H9 (cell line): ENCODE results near the gene ENTREP3. TPM values are rescaled to one million over a fixed set of nuclear protein-coding genes. Genes with fewer than 3 reads are reported as not detected.

Experiments used
- DNase-seq: peaks from one replicate; pipeline ENCODE4 v3.0.0-alpha.2; 2017
- H2AFZ ChIP-seq: one replicate; pipeline ENCODE4 v1.6.1; 2013; ENCODE audit warnings: mild to moderate bottlenecking, low read length, control low read depth, moderate library complexity
- H2AK5ac ChIP-seq: 2 replicates; pipeline ENCODE4 v1.6.1; 2013; ENCODE audit warnings: low read length, control low read depth, mixed read lengths; ENCODE audit not compliant: insufficient read length
- H2BK120ac ChIP-seq: one replicate; pipeline ENCODE4 v1.6.1; 2013; ENCODE audit warnings: low read depth, mild to moderate bottlenecking, low read length, control low read depth, inconsistent platforms; ENCODE audit not compliant: poor library complexity, severe bottlenecking
- H2BK12ac ChIP-seq: 2 replicates; pipeline ENCODE4 v1.6.1; 2013; ENCODE audit warnings: low read length, control low read depth, mixed read lengths, low read depth; ENCODE audit not compliant: insufficient read length
- H2BK15ac ChIP-seq: 2 replicates; pipeline ENCODE4 v1.6.1; 2013; ENCODE audit warnings: low read depth, low read length, control low read depth
- H2BK20ac ChIP-seq: one replicate; pipeline ENCODE4 v1.6.1; 2013; ENCODE audit warnings: low read depth, mild to moderate bottlenecking, low read length, control low read depth, inconsistent platforms; ENCODE audit not compliant: poor library complexity, severe bottlenecking
- H2BK5ac ChIP-seq: 2 replicates; pipeline ENCODE4 v1.6.1; 2013; ENCODE audit warnings: low read length, control low read depth, mixed read lengths; ENCODE audit not compliant: insufficient read length
- H3K14ac ChIP-seq: 2 replicates; pipeline ENCODE4 v1.6.1; 2013; ENCODE audit warnings: low read length, control low read depth; ENCODE audit not compliant: insufficient read depth
- H3K18ac ChIP-seq: 2 replicates; pipeline ENCODE4 v1.6.1; 2013; ENCODE audit warnings: low read depth, mild to moderate bottlenecking, mixed read lengths, low read length, control low read depth; ENCODE audit not compliant: insufficient read length
- H3K23ac ChIP-seq: 2 replicates; pipeline ENCODE4 v1.6.1; 2013; ENCODE audit warnings: low read length, control low read depth, mixed read lengths, low read depth; ENCODE audit not compliant: insufficient read length
- H3K23me2 ChIP-seq: 2 replicates; pipeline ENCODE4 v1.6.1; 2013; ENCODE audit warnings: low read depth, mild to moderate bottlenecking, mixed read lengths, low read length, control low read depth; ENCODE audit not compliant: insufficient read length, poor library complexity, severe bottlenecking
- H3K27ac ChIP-seq: 2 replicates; pipeline ENCODE4 v1.5.1; 2013; ENCODE audit warnings: low read length, control low read depth, mixed read lengths, low read depth; ENCODE audit not compliant: insufficient read length
- H3K27me3 ChIP-seq: 2 replicates; pipeline ENCODE4 v1.6.1; 2013; ENCODE audit warnings: low read length, control low read depth, inconsistent platforms; ENCODE audit not compliant: insufficient read depth
- H3K4ac ChIP-seq: 2 replicates; pipeline ENCODE4 v1.6.1; 2013; ENCODE audit warnings: low read depth, mild to moderate bottlenecking, control low read depth, inconsistent platforms, low read length, moderate library complexity
- H3K4me1 ChIP-seq: 2 replicates; pipeline ENCODE4 v1.6.1; 2013; ENCODE audit warnings: low read length, control low read depth, inconsistent platforms; ENCODE audit not compliant: insufficient read depth
- H3K4me2 ChIP-seq: 2 replicates; pipeline ENCODE4 v1.6.1; 2013; ENCODE audit warnings: low read length, control low read depth, mixed read lengths; ENCODE audit not compliant: insufficient read length, insufficient read depth
- H3K56ac ChIP-seq: 2 replicates; pipeline ENCODE4 v1.6.1; 2013; ENCODE audit warnings: low read depth, mild to moderate bottlenecking, mixed read lengths, low read length, control low read depth; ENCODE audit not compliant: insufficient read length
- H3K79me1 ChIP-seq: 2 replicates; pipeline ENCODE4 v1.6.1; 2013; ENCODE audit warnings: low read depth, mild to moderate bottlenecking, moderate library complexity, low read length, control low read depth, inconsistent platforms; ENCODE audit not compliant: insufficient read depth, poor library complexity, severe bottlenecking
- H3K79me2 ChIP-seq: 2 replicates; pipeline ENCODE4 v1.6.1; 2013; ENCODE audit warnings: low read length, control low read depth, inconsistent platforms; ENCODE audit not compliant: insufficient read depth
- H3K9ac ChIP-seq: 2 replicates; pipeline ENCODE4 v1.6.1; 2013; ENCODE audit warnings: low read length, control low read depth, mixed read lengths; ENCODE audit not compliant: insufficient read length; ENCODE audit errors: extremely low read depth
- H3K9me3 ChIP-seq: one replicate; pipeline ENCODE4 v1.6.1; 2013; ENCODE audit warnings: low read depth, low read length, inconsistent platforms; ENCODE audit not compliant: control insufficient read depth
- H3T11ph ChIP-seq: one replicate; pipeline ENCODE4 v1.6.1; 2013; ENCODE audit warnings: mild to moderate bottlenecking, low read length, control low read depth, inconsistent platforms
- H4K20me1 ChIP-seq: one replicate; pipeline ENCODE4 v1.6.1; 2013; ENCODE audit not compliant: control insufficient read depth, insufficient read length, insufficient read depth
- H4K5ac ChIP-seq: 2 replicates; pipeline ENCODE4 v1.6.1; 2013; ENCODE audit warnings: low read depth, mild to moderate bottlenecking, mixed read lengths, low read length, control low read depth; ENCODE audit not compliant: insufficient read length
- H4K8ac ChIP-seq: replicated peaks from 2 replicates; pipeline ENCODE4 v1.6.1; 2013; ENCODE audit warnings: low read length, control low read depth, mixed read lengths, low read depth; ENCODE audit not compliant: insufficient read length
- H4K91ac ChIP-seq: 2 replicates; pipeline ENCODE4 v1.6.1; 2013; ENCODE audit warnings: low read depth, mild to moderate bottlenecking, moderate library complexity, mixed read lengths, low read length, control low read depth; ENCODE audit not compliant: insufficient read length
- H3K27ac Mint-ChIP-seq, 3 experiments: 2 replicates in 2 of 3; 3 replicates in 1 of 3; pipeline ENCODE4 v1.8.0; 2020 to 2021; ENCODE audit warnings: mixed read lengths in 3 of 3, mild to moderate bottlenecking in 1 of 3, moderate library complexity in 1 of 3
- H3K27me3 Mint-ChIP-seq: 2 replicates; pipeline ENCODE4 v1.8.0; 2021; ENCODE audit warnings: low read depth, mild to moderate bottlenecking, moderate library complexity, mixed read lengths
- H3K36me3 Mint-ChIP-seq, 3 experiments: 2 replicates in 2 of 3; 3 replicates in 1 of 3; pipeline ENCODE4 v1.8.0; 2020 to 2021; ENCODE audit warnings: low read depth in 3 of 3, mixed read lengths in 3 of 3; ENCODE audit not compliant: insufficient read depth in 1 of 3
- H3K4me1 Mint-ChIP-seq, 2 experiments: 2 replicates each; pipeline ENCODE4 v1.8.0; 2020; ENCODE audit warnings: mixed read lengths in 2 of 2
- H3K4me3 Mint-ChIP-seq, 2 experiments: 2 replicates in 1 of 2; 3 replicates in 1 of 2; pipeline ENCODE4 v1.8.0; 2020 to 2021; ENCODE audit warnings: mild to moderate bottlenecking in 2 of 2, mixed read lengths in 2 of 2, moderate library complexity in 1 of 2
- H3K9me3 Mint-ChIP-seq, 2 experiments: 2 replicates in 1 of 2; 3 replicates in 1 of 2; pipeline ENCODE4 v1.8.0; 2020; ENCODE audit warnings: mild to moderate bottlenecking in 2 of 2, mixed read lengths in 2 of 2, moderate library complexity in 1 of 2
- CTCF ChIP-seq: fragments of 200-600 bp; sonication (generic); conservative IDR thresholded peaks from 3 replicates; pipeline ENCODE4 v1.8.0; 2021; ENCODE audit warnings: antibody characterized with exemption, mild to moderate bottlenecking
- WGBS: extraction: QIAGEN DNeasy Blood & Tissue Kit; methylation state at CpG from one replicate; pipeline ENCODE4 v1.1.7; 2013; ENCODE audit warnings: missing lambda C conversion rate, low lambda C conversion rate, mixed read lengths; ENCODE audit not compliant: insufficient read length; ENCODE audit errors: extremely low coverage; 5-methylcytosine and 5-hydroxymethylcytosine counted together
- total RNA-seq: library from RNA; stranded (reverse); gene quantifications from 2 replicates; pipeline ENCODE4 v1.2.1, GENCODE V29; 2021

Gene ENTREP3
- total RNA-seq, 1 experiment from 2014 or later: 41.0 TPM

- H3T11ph ChIP-seq: no peak overlapping the region
- H2BK20ac ChIP-seq: no peak overlapping the region
- no peak overlapping the region for H3K56ac ChIP-seq
- no CpG with 5 or more reads among the region's 53 CpGs for WGBS
- Mint-ChIP-seq H3K27ac (peak overlapping the region; percentile 85 to 97 (median 90)), H3K9me3 (peaks cover 0 to 3% of the 10 kb centered on the region in 2 experiments; a peak in 1 of 5 replicates), H3K4me3 (peak overlapping the region; percentile 81 to 84), H3K27me3 (peaks cover 41% of the 10 kb centered on the region), H3K36me3 (peaks cover 8 to 28% (median 27%) of the 10 kb centered on the region in 3 experiments), H3K4me1 (peaks cover 28 to 34% of the 10 kb centered on the region in 2 experiments)
- no peaks in the 10 kb centered on the region for H3K79me2 ChIP-seq
- H3K4ac ChIP-seq: no peak overlapping the region
- no peak overlapping the region for H4K8ac ChIP-seq
- peak overlapping the region; percentile 96 for H3K18ac ChIP-seq
- H2AK5ac ChIP-seq: no peak overlapping the region
- H4K5ac ChIP-seq: peak overlapping the region; percentile 3
- peak; percentile 99 for DNase-seq
- no peaks in the 10 kb centered on the region for H3K9me3 ChIP-seq
- peak; percentile 43; the same call in 2 of the 3 replicates for TF ChIP-seq CTCF
- no peaks in the 10 kb centered on the region for H3K79me1 ChIP-seq
- no peak overlapping the region for H2BK120ac ChIP-seq
- no peak overlapping the region for H2BK5ac ChIP-seq
- H3K4me2 ChIP-seq: peak overlapping the region; percentile 91
- H2BK15ac ChIP-seq: no peak overlapping the region
- peak overlapping the region; percentile 88 for H3K9ac ChIP-seq
- H2AFZ ChIP-seq: no peak overlapping the region
- H3K4me1 ChIP-seq: no peaks in the 10 kb centered on the region
- H3K23me2 ChIP-seq: peaks cover 9% of the 10 kb centered on the region
- peak overlapping the region; percentile 83 for H3K27ac ChIP-seq
- no peak overlapping the region for H4K91ac ChIP-seq
- H3K23ac ChIP-seq: no peak overlapping the region
- no peaks in the 10 kb centered on the region for H4K20me1 ChIP-seq
- H3K14ac ChIP-seq: peak overlapping the region; percentile 86; the same call in 1 of the 2 replicates
- no peak overlapping the region for H2BK12ac ChIP-seq
- no peaks in the 10 kb centered on the region; the same call in 1 of the 2 replicates for H3K27me3 ChIP-seq
Measured at GRCh38 chr1:155244368-155245162, 10.7 kb downstream of the ENTREP3 start.
